ENCODE data around the gene MNX1. TPM values are rescaled to one million over a fixed set of nuclear protein-coding genes. Genes with fewer than 3 reads are reported as not detected.

Gene MNX1
- total and polyA plus RNA-seq, 8 donors = 1.1 to 80.2 (median 3.1) TPM; not detected in 1

- peaks cover 39 to 81% (median 60%) of the 10 kb centered on the region in 4 donors for H3K4me1 ChIP-seq
- no peaks in the 10 kb centered on the region for H3K36me3 ChIP-seq
- H3K27me3 ChIP-seq = peaks cover 35 to 100% (median 75%) of the 10 kb centered on the region in 3 donors
- TF ChIP-seq POLR2AphosphoS5 (IDR thresholded peaks at IDR 0.05) (no peak), POLR2A (IDR thresholded peaks at IDR 0.05) (no peak), EP300 (IDR thresholded peaks at IDR 0.05) (no peak), CTCF (IDR thresholded peaks at IDR 0.05) (no peak)
- no peak overlapping the region for H3K4me3 ChIP-seq
- intact Hi-C loops (cut with DNase I; ENCODE audit: low total_unique reads) = no loop called here
- no peak overlapping the region for H3K27ac ChIP-seq
- no peak for DNase-seq
- peaks cover 0 to 6% (median 0%) of the 10 kb centered on the region in 4 donors for H3K9me3 ChIP-seq
- WGBS, 5 donors = 41 to 58% (median 55%) methylated on average over 18 to 32 of the region's 32 CpGs
Observed at GRCh38 chr7:157001920-157002818, 8.3 kb downstream of the MNX1 start.

GRCh38 chr7:157000741-157001653, 9.5 kb downstream of the MNX1 start:
- Histone ChIP-seq H3K27ac (peak overlapping the region in 4 of 5 donors; percentile 78 to 89 (median 79)), H3K36me3 (no peaks in the 10 kb centered on the region), H3K4me3 (peak overlapping the region; percentile 50 to 71 (median 59)), H3K27me3 (peaks cover 35 to 93% (median 64%) of the 10 kb centered on the region in 3 donors), H3K9me3 (peaks cover 0 to 12% (median 0%) of the 10 kb centered on the region in 4 donors), H3K4me1 (peaks cover 37 to 72% (median 52%) of the 10 kb centered on the region in 4 donors)
- WGBS, 5 donors = 40 to 58% (median 51%) methylated on average over 25 of the region's 25 CpGs
- intact Hi-C loops (cut with DNase I; ENCODE audit: low total_unique reads) = no loop called here
- DNase-seq = peak; percentile 21 to 23
- TF ChIP-seq CTCF (IDR thresholded peaks at IDR 0.05) (no peak), POLR2A (IDR thresholded peaks at IDR 0.05) (no peak), EP300 (IDR thresholded peaks at IDR 0.05) (no peak), POLR2AphosphoS5 (IDR thresholded peaks at IDR 0.05) (no peak)

- peaks cover 35 to 92% (median 55%) of the 10 kb centered on the region in 3 donors for H3K27me3 ChIP-seq
- TF ChIP-seq EP300 (IDR thresholded peaks at IDR 0.05) (no peak), CTCF (IDR thresholded peaks at IDR 0.05) (no peak), POLR2A (IDR thresholded peaks at IDR 0.05) (no peak), POLR2AphosphoS5 (IDR thresholded peaks at IDR 0.05) (no peak)
- peaks cover 30 to 63% (median 46%) of the 10 kb centered on the region in 4 donors for H3K4me1 ChIP-seq
- WGBS, 5 donors = 1 to 3% (median 2%) methylated on average over 37 to 75 of the region's 75 CpGs
- intact Hi-C loops (cut with DNase I; ENCODE audit: low total_unique reads) = no loop called here
- H3K9me3 ChIP-seq = peaks cover 0 to 12% (median 0%) of the 10 kb centered on the region in 4 donors
- peak; percentile 51 to 70 for DNase-seq
- H3K27ac ChIP-seq = peak overlapping the region; percentile 78 to 89 (median 80)
- no peaks in the 10 kb centered on the region for H3K36me3 ChIP-seq
- H3K4me3 ChIP-seq = peak overlapping the region; percentile 50 to 71 (median 59)
Observed at GRCh38 chr7:156999958-157000726, 10.3 kb downstream of the MNX1 start.
